WTC11 (cell line): Measurements from ENCODE around the gene BACE2. TPM values are rescaled to one million over a fixed set of nuclear protein-coding genes. Genes with fewer than 3 reads are reported as not detected.

ENCODE experiments used
- ATAC-seq: fragments of 200-7000 bp; cut with Tn5 transposase; 2 replicates; pipeline ENCODE4 v1.10.0; 2021; ENCODE audit warnings: mild to moderate bottlenecking, moderate library complexity
- CTCF ChIA-PET: fragments of 300-600 bp; sonication (Branson Sonifier 250); formaldehyde crosslinking; loops from one replicate; lab custom pipeline; 2021; ENCODE audit warnings: antibody characterized with exemption; lab: Charles Lee
- POLR2A ChIA-PET: fragments of 350-600 bp; sonication (Branson Sonifier 250); formaldehyde crosslinking; loops from one replicate; lab custom pipeline; 2021; ENCODE audit warnings: antibody characterized with exemption; lab: Charles Lee
- DNase-seq: peaks from one replicate; pipeline ENCODE4 v3.0.0; 2021; ENCODE audit warnings: low spot score
- H3K27ac Mint-ChIP-seq: 2 replicates; pipeline ENCODE4 v1.8.0; 2021; ENCODE audit warnings: mixed read lengths
- H3K27me3 Mint-ChIP-seq: 2 replicates; pipeline ENCODE4 v1.8.0; 2021; ENCODE audit warnings: low read depth, mild to moderate bottlenecking, moderate library complexity, mixed read lengths
- H3K36me3 Mint-ChIP-seq: 2 replicates; pipeline ENCODE4 v1.8.0; 2021; ENCODE audit warnings: mixed read lengths
- H3K4me1 Mint-ChIP-seq: 2 replicates; pipeline ENCODE4 v1.8.0; 2022; ENCODE audit warnings: mixed read lengths
- H3K4me3 Mint-ChIP-seq: 2 replicates; pipeline ENCODE4 v1.8.0; 2021; ENCODE audit warnings: mild to moderate bottlenecking, moderate library complexity, mixed read lengths
- H3K9me3 Mint-ChIP-seq: 2 replicates; pipeline ENCODE4 v1.8.0; 2021; ENCODE audit warnings: mixed read lengths
- AR ChIP-seq: fragments of 250-450 bp; sonication (Bioruptor Pico); IDR thresholded peaks from 2 replicates; pipeline ENCODE4 v1.9.0; 2021; ENCODE audit warnings: mild to moderate bottlenecking
- CBFB ChIP-seq: sonication (generic); formaldehyde crosslinking; IDR thresholded peaks from 2 replicates; pipeline ENCODE4 v1.8.1; 2022; ENCODE audit warnings: mild to moderate bottlenecking, low read depth, missing genetic modification reagents
- CTCF ChIP-seq: fragments of 200-600 bp; IDR thresholded peaks from 2 replicates; pipeline ENCODE4 v1.8.0; 2022; ENCODE audit warnings: antibody characterized with exemption
- ELF4 ChIP-seq: sonication (generic); formaldehyde crosslinking; IDR thresholded peaks from 2 replicates; pipeline ENCODE4 v1.8.1; 2022; ENCODE audit warnings: low read depth, mild to moderate bottlenecking, moderate library complexity, missing genetic modification reagents
- ETV6 ChIP-seq: sonication (generic); formaldehyde crosslinking; IDR thresholded peaks from 2 replicates; pipeline ENCODE4 v1.8.1; 2022; ENCODE audit warnings: mild to moderate bottlenecking, missing genetic modification reagents
- FOXP1 ChIP-seq: sonication (generic); formaldehyde crosslinking; IDR thresholded peaks from 2 replicates; pipeline ENCODE4 v1.8.0; 2022; ENCODE audit warnings: missing genetic modification reagents, mild to moderate bottlenecking, moderate library complexity, borderline replicate concordance
- FOXP4 ChIP-seq: sonication (generic); formaldehyde crosslinking; IDR thresholded peaks from 2 replicates; pipeline ENCODE4 v1.8.0; 2022; ENCODE audit warnings: mild to moderate bottlenecking, missing genetic modification reagents
- HMGA2 ChIP-seq: fragments of 250-450 bp; sonication (Bioruptor Pico); IDR thresholded peaks from 2 replicates; pipeline ENCODE4 v1.4.0; 2021; ENCODE audit warnings: mild to moderate bottlenecking, moderate library complexity
- JUN ChIP-seq: sonication (generic); formaldehyde crosslinking; IDR thresholded peaks from 2 replicates; pipeline ENCODE4 v1.8.0; 2023; ENCODE audit warnings: mild to moderate bottlenecking, missing genetic modification reagents
- KAT7 ChIP-seq: sonication (generic); formaldehyde crosslinking; IDR thresholded peaks from 2 replicates; pipeline ENCODE4 v1.8.1; 2023; ENCODE audit warnings: missing genetic modification reagents, mild to moderate bottlenecking, borderline replicate concordance
- MAX ChIP-seq: sonication (generic); formaldehyde crosslinking; IDR thresholded peaks from 2 replicates; pipeline ENCODE4 v1.8.0; 2022; ENCODE audit warnings: mild to moderate bottlenecking, missing genetic modification reagents
- MYBL2 ChIP-seq: sonication (generic); formaldehyde crosslinking; IDR thresholded peaks from 2 replicates; pipeline ENCODE4 v1.8.1; 2023; ENCODE audit warnings: mild to moderate bottlenecking, moderate library complexity, missing genetic modification reagents
- NR2C2 ChIP-seq: sonication (generic); formaldehyde crosslinking; IDR thresholded peaks from 2 replicates; pipeline ENCODE4 v1.8.0; 2022; ENCODE audit warnings: mild to moderate bottlenecking, missing genetic modification reagents
- NR3C1 ChIP-seq: sonication (generic); formaldehyde crosslinking; conservative IDR thresholded peaks from 2 replicates; pipeline ENCODE4 v1.8.1; 2023; ENCODE audit warnings: low read depth, mild to moderate bottlenecking, missing genetic modification reagents
- PREB ChIP-seq: sonication (generic); formaldehyde crosslinking; IDR thresholded peaks from 2 replicates; pipeline ENCODE4 v1.8.1; 2022; ENCODE audit warnings: mild to moderate bottlenecking, missing genetic modification reagents, moderate library complexity, borderline replicate concordance
- RELA ChIP-seq: sonication (generic); formaldehyde crosslinking; IDR thresholded peaks from 2 replicates; pipeline ENCODE4 v1.8.1; 2022; ENCODE audit warnings: missing genetic modification reagents, mild to moderate bottlenecking, borderline replicate concordance
- TCF7 ChIP-seq: sonication (generic); formaldehyde crosslinking; IDR thresholded peaks from 2 replicates; pipeline ENCODE4 v1.8.0; 2022; ENCODE audit warnings: mild to moderate bottlenecking, low read depth, missing genetic modification reagents, moderate library complexity
- USF2 ChIP-seq: sonication (generic); formaldehyde crosslinking; IDR thresholded peaks from 2 replicates; pipeline ENCODE4 v1.8.1; 2023; ENCODE audit warnings: mild to moderate bottlenecking, missing genetic modification reagents, moderate library complexity
- ZBTB43 ChIP-seq: sonication (generic); formaldehyde crosslinking; IDR thresholded peaks from 2 replicates; pipeline ENCODE4 v1.8.1; 2023; ENCODE audit warnings: mild to moderate bottlenecking, missing genetic modification reagents
- ZNF396 ChIP-seq: fragments of 250-450 bp; sonication (Bioruptor Pico); IDR thresholded peaks from 2 replicates; pipeline ENCODE4 v1.8.0; 2021; ENCODE audit warnings: mild to moderate bottlenecking, moderate library complexity, borderline replicate concordance
- ZNF416 ChIP-seq: fragments of 250-450 bp; sonication (Bioruptor Pico); IDR thresholded peaks from 2 replicates; pipeline ENCODE4 v1.9.0; 2021; ENCODE audit warnings: mild to moderate bottlenecking, inconsistent platforms
- total RNA-seq: library from RNA; stranded (reverse); gene quantifications from 3 replicates; pipeline ENCODE4 v1.2.3, GENCODE V29; 2021

The BACE2 gene
- total RNA-seq, 1 experiment from 2014 or later: 9.8 TPM

- DNase-seq: no peak
- Mint-ChIP-seq H3K27me3 (no peaks in the 10 kb centered on the region), H3K4me3 (no peak overlapping the region), H3K36me3 (no peaks in the 10 kb centered on the region; the same call in 1 of the 2 replicates), H3K27ac (0 out of 2 replicates have a peak overlapping the region, but pooled peaks have one; percentile 21), H3K4me1 (0 out of 2 replicates have a peak, but pooled peaks cover 8% of the 10 kb centered on the region), H3K9me3 (no peaks in the 10 kb centered on the region)
- TF ChIP-seq TCF7: no peak
- no peak for TF ChIP-seq MAX
- TF ChIP-seq RELA: no peak
- TF ChIP-seq FOXP4 (CRISPR knock-in tag): no peak
- no peak for TF ChIP-seq MYBL2 (CRISPR knock-in tag)
- TF ChIP-seq NR3C1 (CRISPR knock-in tag): no peak
- TF ChIP-seq CTCF: no peak
- no peak for TF ChIP-seq ZNF416 (CRISPR knock-in tag)
- TF ChIP-seq JUN (CRISPR knock-in tag): no peak
- no peak for TF ChIP-seq HMGA2 (CRISPR knock-in tag)
- TF ChIP-seq ETV6 (CRISPR knock-in tag): no peak
- no peak for TF ChIP-seq ELF4 (CRISPR knock-in tag)
- no peak for TF ChIP-seq PREB (CRISPR knock-in tag)
- CTCF ChIA-PET: no interaction called here
- ATAC-seq: no peak
- POLR2A ChIA-PET: no interaction called here
These were observed 54.5 kb downstream of the BACE2 start for GRCh38 chr21:41222247-41223068.

GRCh38 chr21:41226853-41227252 lies 58.9 kb downstream of the BACE2 start:
- H3K27me3 Mint-ChIP-seq: no peaks in the 10 kb centered on the region
- no peak for ATAC-seq
- no peak overlapping the region for H3K4me3 Mint-ChIP-seq
- H3K36me3 Mint-ChIP-seq: peaks cover 3% of the 10 kb centered on the region
- ChIA-PET CTCF (no interaction called here), POLR2A (no interaction called here)
- H3K9me3 Mint-ChIP-seq: peaks cover 3% of the 10 kb centered on the region; the same call in 1 of the 2 replicates
- H3K4me1 Mint-ChIP-seq: peaks cover 17% of the 10 kb centered on the region
- no peak for DNase-seq
- no peak overlapping the region for H3K27ac Mint-ChIP-seq
- TF ChIP-seq KAT7: no peak
- no peak for TF ChIP-seq CBFB (CRISPR knock-in tag)
- TF ChIP-seq HMGA2 (CRISPR knock-in tag): no peak
- no peak for TF ChIP-seq ZBTB43 (CRISPR knock-in tag)
- TF ChIP-seq NR2C2 (CRISPR knock-in tag): no peak
- TF ChIP-seq RELA: no peak
- no peak for TF ChIP-seq USF2
- TF ChIP-seq FOXP4 (CRISPR knock-in tag): no peak
- no peak for TF ChIP-seq MYBL2 (CRISPR knock-in tag)
- TF ChIP-seq NR3C1 (CRISPR knock-in tag): no peak
- TF ChIP-seq AR: no peak
- TF ChIP-seq ZNF396 (CRISPR knock-in tag): no peak
- TF ChIP-seq FOXP1: no peak
